Measurements from ENCODE around the gene PRMT5.

- TF ChIP-seq ELF4 (IDR thresholded peaks at IDR 0.05) (no peak), FOXK2 (IDR thresholded peaks at IDR 0.05) (no peak), BHLHE40 (IDR thresholded peaks at IDR 0.05; ENCODE audit: borderline replicate concordance) (no peak), FOXM1 (IDR thresholded peaks at IDR 0.05; ENCODE audit: borderline replicate concordance) (no peak), LEF1 (IDR thresholded peaks at IDR 0.05; ENCODE audit: borderline replicate concordance) (no peak), SUZ12 (IDR thresholded peaks at IDR 0.05) (no peak), SP1 (IDR thresholded peaks at IDR 0.05) (no peak), CTBP1 (IDR thresholded peaks at IDR 0.05; ENCODE audit: borderline replicate concordance) (no peak), HDGF (IDR thresholded peaks at IDR 0.05; ENCODE audit: borderline replicate concordance) (no peak), FOXA1 (IDR thresholded peaks at IDR 0.05) (no peak), NFRKB (IDR thresholded peaks at IDR 0.05) (no peak), TARDBP (IDR thresholded peaks at IDR 0.05) (no peak)
Observed at GRCh38 chr14:22910916-22911315, 18.3 kb downstream of the PRMT5 start.

Data from HEK293T (cell line).